ENCODE data around the gene ZC3H18.
"Not testable (repeated sequence)": the region's sequence is repeated elsewhere in the genome, so short reads cannot be mapped to it uniquely, and the experiment has no call there.

Gene ZC3H18

DNA sequence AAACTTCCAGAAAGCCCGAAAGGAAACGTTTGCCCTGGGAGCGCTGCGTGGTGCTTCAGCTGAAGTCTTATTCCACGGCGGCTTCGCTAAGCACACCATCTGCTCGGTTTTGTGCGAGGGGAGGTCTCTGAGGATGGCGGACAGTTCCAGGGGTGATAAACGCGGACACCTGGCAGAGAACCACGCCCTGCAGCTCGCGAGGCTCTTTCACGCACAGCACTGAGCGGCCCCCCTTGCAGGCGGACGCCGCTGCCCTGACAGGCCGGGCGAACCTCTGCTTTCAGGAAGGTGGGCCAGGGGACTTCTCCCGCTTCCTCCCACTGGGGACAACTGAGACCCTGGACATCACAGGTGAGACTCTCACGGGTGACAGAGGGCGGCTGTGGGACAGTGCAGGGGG lies 89.0 kb downstream of the ZC3H18 start:
- TF ChIP-seq JUND (IDR thresholded peaks at IDR 0.05; ENCODE audit: low read depth) = no peak
- DNase-seq (ENCODE audit: low read depth in 1 of 2, low spot score in 1 of 2) = no peak
- in situ Hi-C loops (cut with HindIII; ENCODE audit: low pct_unique_long_range_greater_than_20kb, low sequenced_read_pairs) = no loop called here

DNA sequence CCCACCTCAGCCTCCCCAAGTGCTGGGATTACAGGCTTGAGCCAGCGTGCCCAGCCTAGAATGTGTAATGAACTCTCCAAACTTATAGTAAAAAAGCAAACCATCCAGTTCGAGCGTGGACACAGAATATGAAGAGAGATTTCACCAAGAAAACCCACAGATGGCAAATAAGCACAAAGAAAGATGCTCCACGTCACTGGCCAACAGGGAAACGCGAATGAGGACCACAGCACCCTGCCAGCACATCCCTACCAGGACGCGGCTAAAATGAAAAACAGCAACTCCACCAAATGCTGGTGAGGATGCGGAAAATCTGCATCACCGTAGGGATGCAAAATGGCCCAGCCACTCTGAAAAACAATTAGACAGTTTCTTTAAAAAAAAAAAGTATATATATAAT lies 91.3 kb downstream of the ZC3H18 start:
- in situ Hi-C loops (cut with HindIII; ENCODE audit: low pct_unique_long_range_greater_than_20kb, low sequenced_read_pairs) = no loop called here
- DNase-seq (ENCODE audit: low read depth in 1 of 2, low spot score in 1 of 2) = no peak
- no peak for TF ChIP-seq JUND (IDR thresholded peaks at IDR 0.05; ENCODE audit: low read depth)

DNA sequence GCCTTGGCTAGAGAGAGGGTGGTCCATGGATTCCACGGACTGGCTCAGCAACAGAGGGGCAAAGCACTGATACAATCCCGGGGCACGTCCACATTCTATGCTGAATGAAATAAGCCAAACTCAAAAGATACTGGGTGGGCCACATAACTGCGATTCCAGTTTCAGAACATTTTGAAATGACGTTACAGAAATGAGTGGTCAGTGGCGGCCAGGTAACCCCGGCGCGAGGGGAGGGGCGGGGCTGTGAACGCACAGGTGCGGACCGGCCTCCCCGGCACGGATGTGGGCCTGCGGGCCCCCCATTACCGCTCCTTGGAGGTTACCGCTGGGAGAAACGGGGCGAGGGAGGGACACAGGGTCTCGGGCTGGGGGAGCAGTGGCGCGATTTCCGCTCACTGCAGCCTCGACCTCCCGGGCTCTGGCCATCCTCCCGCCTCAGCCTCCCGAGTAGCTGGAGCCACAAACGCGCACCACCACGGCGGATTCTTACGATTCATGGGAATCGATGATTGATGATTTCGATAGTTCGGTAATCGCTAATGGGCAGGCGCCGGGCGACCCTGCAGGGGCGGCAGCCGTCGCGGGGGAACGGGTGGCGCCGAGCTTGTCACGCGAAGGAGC lies 92.1 kb downstream of the ZC3H18 start:
- DNase-seq (ENCODE audit: low read depth in 1 of 2, low spot score in 1 of 2) = no peak
- in situ Hi-C loops (cut with HindIII; ENCODE audit: low pct_unique_long_range_greater_than_20kb, low sequenced_read_pairs) = no loop called here
- TF ChIP-seq JUND (IDR thresholded peaks at IDR 0.05; ENCODE audit: low read depth) = no peak

DNA sequence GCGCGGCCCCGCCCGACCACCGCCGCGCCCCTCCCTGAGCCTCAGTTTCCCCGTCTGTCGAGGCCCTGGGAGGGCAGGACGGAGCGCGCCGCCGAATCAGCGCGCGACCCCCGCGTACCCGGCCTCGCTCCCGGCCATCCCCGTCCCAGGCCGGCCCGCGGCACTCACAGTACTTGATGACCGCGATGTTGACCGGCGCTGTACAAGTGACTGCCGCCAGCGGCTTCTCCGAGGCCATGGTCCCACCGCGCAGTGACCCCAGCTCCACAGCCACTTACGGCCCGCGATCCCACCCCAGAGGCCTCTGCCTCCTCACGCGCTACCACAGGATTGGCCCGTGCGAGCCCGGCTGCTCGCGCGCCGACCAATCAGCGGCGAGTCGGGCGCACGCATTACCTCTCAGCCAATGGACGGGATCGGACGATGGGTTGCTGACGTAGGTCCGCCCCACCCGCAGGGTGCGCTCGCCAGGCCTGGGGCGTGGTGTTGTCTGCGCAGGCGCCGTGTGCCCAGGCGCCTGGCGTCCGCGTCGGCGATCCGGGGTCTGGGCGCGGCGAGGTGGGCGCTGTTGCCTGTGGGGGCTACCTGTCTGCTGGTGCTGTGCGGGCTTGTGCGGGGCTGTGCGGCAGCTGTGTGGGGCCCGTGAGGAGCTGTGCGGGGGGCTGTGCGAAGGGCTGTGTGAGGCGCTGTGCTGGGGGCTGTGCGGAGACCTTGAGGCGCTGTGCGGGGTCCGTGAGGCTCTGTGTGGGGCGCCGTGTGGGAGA lies 92.8 kb downstream of the ZC3H18 start, which contains the start of gene MVD:
TSS of gene MVD (minus strand) at position 249 of the 764 bp plus-strand sequence. CDS start at position 238, 11 bp downstream.
- no peak for TF ChIP-seq JUND (IDR thresholded peaks at IDR 0.05; ENCODE audit: low read depth)
- peak; percentile 99 to 100 for DNase-seq (ENCODE audit: low read depth in 1 of 2, low spot score in 1 of 2)
- in situ Hi-C loops (cut with HindIII; ENCODE audit: low pct_unique_long_range_greater_than_20kb, low sequenced_read_pairs) = no loop called here

DNA sequence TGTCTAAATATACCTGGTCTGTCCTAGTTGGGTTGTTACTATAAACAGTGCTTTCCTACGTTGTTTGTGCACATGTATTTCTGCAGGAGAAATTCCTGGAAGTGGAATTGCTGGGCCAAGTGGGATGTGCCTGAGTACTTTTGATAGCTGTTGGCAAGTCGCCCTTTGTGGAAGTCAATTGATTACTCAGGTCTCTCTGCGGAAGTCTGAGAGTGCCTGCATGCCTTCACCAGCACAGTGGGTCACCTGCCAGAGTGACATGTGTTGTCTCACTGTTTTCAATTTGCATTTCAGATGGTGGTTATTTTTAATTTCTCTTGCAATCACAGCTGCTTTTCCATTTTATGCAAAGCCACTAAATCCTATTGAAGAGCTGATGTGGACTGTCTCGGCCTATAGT lies 94.9 kb downstream of the ZC3H18 start:
- no peak for TF ChIP-seq JUND (IDR thresholded peaks at IDR 0.05; ENCODE audit: low read depth)
- in situ Hi-C loops (cut with HindIII; ENCODE audit: low pct_unique_long_range_greater_than_20kb, low sequenced_read_pairs) = no loop called here
- DNase-seq (ENCODE audit: low read depth in 1 of 2, low spot score in 1 of 2) = no peak

DNA sequence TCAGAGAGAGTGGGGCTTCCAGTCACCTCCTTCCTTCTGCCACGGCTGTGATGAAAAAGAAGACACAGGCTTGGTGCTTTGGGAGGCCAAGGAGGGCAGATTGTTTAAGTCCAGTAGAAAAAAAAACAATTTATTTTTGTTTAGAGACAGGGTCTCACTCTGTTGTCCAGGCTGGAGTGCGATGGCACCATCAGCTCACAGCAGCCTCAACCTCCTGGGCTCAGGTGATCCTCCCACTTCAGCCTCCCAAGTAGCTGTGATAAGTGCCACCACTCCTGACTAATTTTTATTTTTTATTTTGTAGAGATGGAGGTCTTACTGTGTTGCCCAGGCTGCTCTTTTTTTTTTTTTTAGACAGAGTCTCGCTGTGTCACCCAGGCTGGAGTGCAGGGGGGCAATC lies 95.4 kb downstream of the ZC3H18 start:
- TF ChIP-seq JUND (IDR thresholded peaks at IDR 0.05; ENCODE audit: low read depth) = no peak
- in situ Hi-C loops (cut with HindIII; ENCODE audit: low pct_unique_long_range_greater_than_20kb, low sequenced_read_pairs) = no loop called here
- no peak for DNase-seq (ENCODE audit: low read depth in 1 of 2, low spot score in 1 of 2)

DNA sequence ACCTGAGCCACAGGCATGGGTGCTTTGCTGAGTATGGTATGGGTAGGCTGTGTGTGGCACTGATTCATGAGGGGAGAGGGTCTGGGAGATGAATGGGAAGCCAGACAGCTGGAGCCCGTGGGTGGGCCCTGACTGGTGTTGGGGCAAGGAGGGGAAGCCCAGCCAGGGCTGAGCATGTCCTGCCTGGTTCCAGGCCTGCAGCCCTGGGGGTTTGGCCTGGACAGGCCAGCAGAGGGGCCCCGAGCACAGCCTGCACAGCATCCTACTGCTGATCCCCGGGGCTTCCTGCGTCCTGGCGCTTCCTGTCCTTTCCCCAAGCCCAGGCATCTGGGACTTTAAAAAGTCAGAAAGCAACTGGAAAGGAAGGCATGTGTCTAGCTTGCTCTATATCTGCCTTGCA lies 97.3 kb downstream of the ZC3H18 start:
- in situ Hi-C loops (cut with HindIII; ENCODE audit: low pct_unique_long_range_greater_than_20kb, low sequenced_read_pairs) = no loop called here
- no peak for DNase-seq (ENCODE audit: low read depth in 1 of 2, low spot score in 1 of 2)
- no peak for TF ChIP-seq JUND (IDR thresholded peaks at IDR 0.05; ENCODE audit: low read depth)

DNA sequence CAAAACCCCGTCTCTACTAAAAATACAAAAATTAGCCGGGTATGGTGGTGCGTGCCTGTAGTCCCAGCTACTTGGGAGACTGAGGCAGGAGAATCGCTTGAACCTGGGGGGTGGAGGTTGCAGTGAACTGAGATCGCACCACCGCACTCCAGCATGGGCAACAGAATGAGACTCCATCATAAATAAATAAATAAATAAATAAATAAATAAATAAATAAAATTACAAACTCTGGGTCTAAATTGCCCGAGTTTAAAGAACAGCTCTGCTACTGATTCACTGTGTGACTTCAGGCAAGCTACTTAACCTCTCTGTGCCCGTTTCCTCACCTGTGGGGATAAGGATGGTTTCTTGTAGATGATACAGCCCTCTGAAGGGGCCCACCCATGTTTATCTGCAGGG lies 99.3 kb downstream of the ZC3H18 start:
- DNase-seq (ENCODE audit: low read depth in 1 of 2, low spot score in 1 of 2); in situ Hi-C loops (cut with HindIII; ENCODE audit: low pct_unique_long_range_greater_than_20kb, low sequenced_read_pairs): not testable (repeated sequence)

DNA sequence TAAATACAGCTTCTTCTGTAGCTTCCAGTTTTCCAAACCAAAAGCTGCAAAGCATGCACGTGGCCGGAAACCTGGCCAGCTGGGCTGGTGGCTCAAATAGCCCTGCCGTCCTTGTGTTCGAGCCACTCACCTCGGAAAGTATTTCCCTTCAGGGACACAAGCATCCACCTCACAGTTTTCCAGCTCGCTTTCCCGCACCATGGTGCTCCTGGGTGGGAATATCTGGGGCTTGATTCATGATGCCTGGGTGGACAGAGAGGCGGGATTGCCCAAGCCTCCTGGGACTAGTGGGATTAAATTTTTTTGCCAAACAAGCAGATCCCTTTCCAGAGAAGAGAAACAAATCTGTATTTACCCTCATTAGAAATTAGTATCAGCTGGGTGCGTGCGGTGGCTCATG lies 99.8 kb downstream of the ZC3H18 start:
- TF ChIP-seq JUND (IDR thresholded peaks at IDR 0.05; ENCODE audit: low read depth) = no peak
- DNase-seq (ENCODE audit: low read depth in 1 of 2, low spot score in 1 of 2) = no peak
- in situ Hi-C loops (cut with HindIII; ENCODE audit: low pct_unique_long_range_greater_than_20kb, low sequenced_read_pairs) = no loop called here

DNA sequence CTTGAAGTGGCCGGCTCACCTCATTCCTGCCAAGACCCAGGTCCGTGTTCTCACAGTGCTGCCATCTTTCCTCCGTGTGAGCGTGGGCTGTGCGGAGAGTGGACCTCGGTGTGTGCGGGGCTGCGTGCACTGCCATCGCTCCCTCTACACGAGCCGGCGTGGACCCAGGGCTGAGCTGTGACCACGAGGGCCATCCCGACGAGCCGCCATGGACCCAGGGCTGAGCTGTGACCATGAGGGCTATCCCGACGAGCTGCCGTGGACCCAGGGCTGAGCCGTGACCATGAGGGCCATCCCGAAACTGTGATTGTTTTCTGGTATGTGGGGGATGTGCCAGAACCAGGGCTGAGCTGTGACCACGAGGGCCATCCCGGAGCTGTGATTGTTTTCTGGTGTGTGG lies 101.6 kb downstream of the ZC3H18 start:
- in situ Hi-C loops (cut with HindIII; ENCODE audit: low pct_unique_long_range_greater_than_20kb, low sequenced_read_pairs) = no loop called here
- no peak for TF ChIP-seq JUND (IDR thresholded peaks at IDR 0.05; ENCODE audit: low read depth)
- DNase-seq (ENCODE audit: low read depth in 1 of 2, low spot score in 1 of 2) = no peak

DNA sequence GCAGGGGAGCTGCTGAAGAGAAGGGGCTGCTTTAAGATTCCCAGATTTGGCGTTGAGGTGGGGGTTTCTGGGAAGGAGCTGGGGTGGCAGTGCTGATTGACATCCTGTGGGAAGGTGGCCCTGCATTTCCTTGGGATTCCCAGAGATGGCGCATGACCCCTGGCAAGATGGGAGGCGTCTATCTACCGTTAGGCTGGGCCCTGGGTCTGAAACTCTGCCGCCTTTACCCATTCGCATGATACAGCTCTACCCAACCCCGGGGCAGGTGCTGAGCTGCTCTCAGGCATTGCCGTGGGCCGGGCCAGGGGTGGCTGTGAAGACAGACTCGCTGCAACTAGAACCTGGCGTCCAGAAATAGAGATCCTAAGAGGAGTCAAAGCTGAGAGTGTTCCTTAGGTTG lies 102.6 kb downstream of the ZC3H18 start:
- TF ChIP-seq JUND (IDR thresholded peaks at IDR 0.05; ENCODE audit: low read depth) = no peak
- in situ Hi-C loops (cut with HindIII; ENCODE audit: low pct_unique_long_range_greater_than_20kb, low sequenced_read_pairs) = no loop called here
- peak in 1 of 2 experiments; percentile 44 for DNase-seq (ENCODE audit: low read depth in 1 of 2, low spot score in 1 of 2)

DNA sequence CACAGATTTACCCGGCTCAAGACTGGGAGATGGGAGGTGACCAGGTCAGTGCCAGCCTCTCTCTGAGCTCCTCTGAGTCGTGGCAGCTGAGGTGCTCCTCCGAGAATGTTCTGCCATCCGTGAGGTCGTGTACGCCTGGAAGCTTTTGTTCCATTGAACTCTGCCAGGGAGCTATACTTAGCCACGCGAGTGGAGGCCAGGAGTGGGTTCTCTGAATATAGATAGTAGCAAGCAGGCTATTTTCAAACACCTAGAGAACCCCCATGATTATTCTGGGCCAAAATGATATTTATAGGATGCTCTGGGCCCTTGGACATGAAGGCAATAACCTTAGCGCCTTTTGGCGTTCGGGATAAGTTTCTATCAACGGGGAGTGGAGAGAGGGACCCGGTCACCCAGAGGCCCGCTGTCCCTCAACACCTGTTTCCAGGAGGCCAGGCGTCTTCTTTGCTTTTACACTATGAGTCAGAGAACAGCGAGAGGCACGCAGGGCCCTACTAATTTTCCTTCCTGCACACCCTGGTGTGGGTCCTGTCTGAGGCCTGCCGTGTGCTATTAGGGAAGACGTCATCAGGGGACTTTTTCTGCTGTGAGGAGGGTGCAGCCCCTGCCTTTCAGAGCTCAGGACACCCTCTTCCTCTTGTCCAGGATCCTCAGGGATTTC lies 103.6 kb downstream of the ZC3H18 start:
- no peak for DNase-seq (ENCODE audit: low read depth in 1 of 2, low spot score in 1 of 2)
- in situ Hi-C loops (cut with HindIII; ENCODE audit: low pct_unique_long_range_greater_than_20kb, low sequenced_read_pairs) = no loop called here
- TF ChIP-seq JUND (IDR thresholded peaks at IDR 0.05; ENCODE audit: low read depth) = no peak

Measured in T47D (cell line).